Fibroblast of skin of left quadriceps (primary cell): ENCODE results near the gene PTMS.

ENCODE experiments used
- DNase-seq, 2 experiments: peaks; one replicate each; pipeline ENCODE4 v3.0.0-alpha.2; 2013; ENCODE audit warnings: low read depth in 2 of 2

The PTMS gene

GRCh38 chr12:6788972-6789924 lies 23.1 kb downstream of the PTMS start, which contains the start of gene CD4:
CD4 (plus strand) TSS chr12:6789528; CDS start chr12:6800139, 10,611 bp downstream.
- no peak for DNase-seq

GRCh38 chr12:6790496-6791150 lies 24.5 kb downstream of the PTMS start:
- no peak for DNase-seq

- no peak for DNase-seq
These were observed 25.9 kb downstream of the PTMS start for GRCh38 chr12:6791931-6792520.

GRCh38 chr12:6792522-6793201 lies 26.5 kb downstream of the PTMS start:
- DNase-seq, result no peak

GRCh38 chr12:6795088-6795487 lies 28.9 kb downstream of the PTMS start:
- DNase-seq, result no peak

- DNase-seq, result no peak
These were observed 30.4 kb downstream of the PTMS start for GRCh38 chr12:6796576-6796975.

- DNase-seq, result no peak
These were observed 33.0 kb downstream of the PTMS start for GRCh38 chr12:6799147-6799546.

GRCh38 chr12:6807170-6807569 lies 41.0 kb downstream of the PTMS start:
- no peak for DNase-seq

GRCh38 chr12:6809056-6809455 lies 42.9 kb downstream of the PTMS start:
- no peak for DNase-seq

- no peak for DNase-seq
These were observed 44.6 kb downstream of the PTMS start for GRCh38 chr12:6810758-6811157.

GRCh38 chr12:6813363-6813762 lies 47.2 kb downstream of the PTMS start:
- no peak for DNase-seq

- no peak for DNase-seq
These were observed 50.4 kb downstream of the PTMS start for GRCh38 chr12:6816598-6816997.

GRCh38 chr12:6817098-6817497 lies 50.9 kb downstream of the PTMS start:
- DNase-seq, result no peak

- DNase-seq, result no peak
These were observed 51.5 kb downstream of the PTMS start for GRCh38 chr12:6817662-6818157.

- no peak for DNase-seq
These were observed 52.1 kb downstream of the PTMS start for GRCh38 chr12:6818222-6818621.

GRCh38 chr12:6818645-6819044 lies 52.5 kb downstream of the PTMS start:
- DNase-seq, result no peak

- DNase-seq, result no peak
These were observed 53.2 kb downstream of the PTMS start for GRCh38 chr12:6819106-6820030.

GRCh38 chr12:6820166-6820565 lies 54.0 kb downstream of the PTMS start:
- DNase-seq, result no peak
